Stimulated activated CD8-positive, alpha-beta memory T cell treated with anti-CD3 and anti-CD28 coated beads, Interleukin-15, amount 100 ng/mL, for 48 hours (primary cell): ENCODE results near the gene ANKS1B.
"Not testable (repeated sequence)": the region's sequence is repeated elsewhere in the genome, so short reads cannot be mapped to it uniquely, and the experiment has no call there.

Source experiments
- DNase-seq, 2 donors: peaks; one replicate each; pipeline ENCODE4 v3.0.0-alpha.2; 2020; ENCODE audit warnings: low read depth in 2 of 2

The ANKS1B gene

DNA sequence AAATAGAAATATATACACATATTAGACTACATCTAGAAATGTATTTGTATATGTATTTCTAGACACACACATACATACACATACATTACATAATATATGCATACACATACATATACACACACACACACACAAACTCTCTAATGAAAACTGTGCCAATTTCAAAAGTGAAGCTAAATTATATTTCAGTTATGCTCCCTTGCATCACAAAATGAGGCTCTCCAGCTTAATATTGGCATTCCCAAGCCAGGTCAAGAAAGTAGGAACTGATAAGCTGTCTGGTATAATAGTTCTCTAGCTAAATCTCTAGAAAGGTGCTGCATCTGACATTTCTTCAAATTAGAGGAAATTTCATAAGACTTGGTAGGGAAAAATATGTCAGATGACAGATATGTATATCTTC, 280.3 kb downstream of the ANKS1B start:
- DNase-seq, result no peak

DNA sequence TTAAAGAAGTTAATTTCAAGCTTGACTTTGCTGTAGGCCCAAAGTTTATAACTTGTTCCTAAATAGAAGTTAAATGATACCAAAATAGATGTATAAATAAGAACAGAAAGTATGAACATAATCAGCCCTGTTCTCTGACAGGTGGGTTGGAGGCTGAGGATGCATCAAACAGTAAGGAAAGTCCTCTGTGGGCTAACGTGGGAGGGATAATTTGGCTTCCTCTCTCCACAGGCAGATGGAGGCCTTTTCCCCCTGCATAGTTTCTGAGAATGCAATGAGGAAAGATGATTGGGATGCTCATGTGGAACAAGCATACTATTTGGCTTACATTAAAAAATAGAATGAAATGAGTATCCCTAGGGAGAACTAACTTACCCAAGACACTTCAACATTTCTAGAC, 280.7 kb downstream of the ANKS1B start:
- DNase-seq, result no peak

DNA sequence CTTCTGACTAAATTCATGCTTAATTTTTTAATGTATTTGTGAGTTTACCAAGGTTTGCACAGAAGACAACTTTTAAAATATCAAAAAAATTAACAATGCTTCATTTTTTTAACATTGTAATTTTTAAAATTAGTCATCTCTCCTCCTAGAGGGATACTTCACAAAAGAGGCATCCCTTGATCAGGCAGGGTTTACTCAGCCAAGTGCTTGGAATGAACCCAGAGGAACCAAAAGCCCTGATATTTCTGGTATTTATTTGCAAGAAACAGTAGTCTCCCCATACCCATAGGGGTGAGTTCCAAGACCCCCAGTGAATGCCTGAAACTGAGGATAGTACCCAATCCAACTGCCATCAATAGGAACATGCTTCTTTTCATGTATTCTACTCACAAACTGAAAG, 284.7 kb downstream of the ANKS1B start:
- DNase-seq, result no peak

GRCh38 chr12:99695050-99695449, 289.7 kb downstream of the ANKS1B start:
- DNase-seq, result no peak

DNA sequence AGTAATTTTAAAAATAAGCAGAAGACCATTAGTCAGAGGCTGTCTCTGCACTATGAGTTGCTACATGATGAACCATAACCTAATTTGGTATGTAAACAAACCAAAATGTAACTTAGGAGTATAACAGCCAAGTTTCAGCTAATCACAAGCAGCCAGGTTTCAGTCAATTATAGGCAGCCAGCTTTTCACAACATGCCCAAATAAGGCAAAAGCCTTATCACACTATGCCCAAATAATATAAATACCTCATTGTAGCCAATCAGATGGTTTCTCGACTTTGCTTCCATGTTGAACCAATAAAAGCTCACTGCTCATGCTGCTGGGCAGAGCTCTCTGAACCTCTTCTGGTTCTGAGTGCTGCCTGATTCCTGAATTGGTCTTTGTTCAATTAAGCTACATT, 298.6 kb downstream of the ANKS1B start:
- no peak for DNase-seq

GRCh38 chr12:99680276-99680675, 304.5 kb downstream of the ANKS1B start:
- no peak for DNase-seq

GRCh38 chr12:99670635-99671034, 314.1 kb downstream of the ANKS1B start:
- no peak for DNase-seq

DNA sequence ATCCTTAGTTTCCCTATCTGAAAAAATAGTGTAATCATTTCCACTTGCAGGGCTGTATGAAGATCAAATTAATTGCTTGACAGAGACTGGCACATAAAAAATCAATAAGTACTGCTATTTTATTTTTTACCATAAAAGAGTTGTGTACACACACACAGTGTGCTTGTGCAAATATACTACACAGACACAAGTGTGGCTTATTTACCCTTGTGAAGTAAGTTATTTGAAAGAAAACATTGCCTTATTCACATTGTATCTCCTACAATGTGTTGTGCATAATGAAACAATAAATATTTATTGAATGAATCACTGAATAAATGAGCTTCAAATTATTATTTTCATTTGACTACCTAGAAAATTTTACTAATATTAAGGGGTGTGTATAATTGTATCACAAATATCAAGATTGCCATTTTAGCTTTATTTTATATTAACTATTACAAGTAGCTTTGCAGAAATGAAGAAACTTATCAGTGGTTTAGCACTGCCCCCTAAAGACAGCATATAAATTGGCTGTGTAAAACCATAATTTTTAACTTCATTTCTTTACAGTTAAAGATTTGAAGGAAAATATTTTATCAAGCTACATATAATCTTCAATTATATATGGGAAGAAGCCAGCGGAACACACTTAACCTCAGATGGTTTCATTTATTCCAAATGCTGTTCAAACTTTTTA, 325.9 kb downstream of the ANKS1B start:
- DNase-seq, result no peak

DNA sequence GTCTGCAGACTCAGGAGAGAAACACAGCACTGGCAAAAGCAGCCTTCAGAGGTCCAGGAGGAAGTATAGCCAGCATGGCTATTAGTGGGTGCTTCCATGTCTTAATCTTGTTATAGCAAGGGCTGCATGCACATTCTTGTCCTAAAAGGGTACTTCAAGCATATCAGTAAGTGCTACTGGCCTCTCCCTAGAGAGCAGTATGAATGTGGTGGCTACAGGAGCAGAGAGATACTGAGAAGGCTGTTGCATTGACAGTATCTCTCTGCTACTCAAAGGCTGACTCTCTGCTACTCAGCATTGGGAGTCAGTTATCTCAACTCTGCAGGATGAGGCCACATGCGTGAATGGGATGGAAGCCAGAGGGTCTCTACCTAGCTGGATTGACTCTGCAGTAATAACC, 335.2 kb downstream of the ANKS1B start:
- DNase-seq, result no peak

GRCh38 chr12:99648183-99648582, 336.6 kb downstream of the ANKS1B start:
- DNase-seq, result no peak

DNA sequence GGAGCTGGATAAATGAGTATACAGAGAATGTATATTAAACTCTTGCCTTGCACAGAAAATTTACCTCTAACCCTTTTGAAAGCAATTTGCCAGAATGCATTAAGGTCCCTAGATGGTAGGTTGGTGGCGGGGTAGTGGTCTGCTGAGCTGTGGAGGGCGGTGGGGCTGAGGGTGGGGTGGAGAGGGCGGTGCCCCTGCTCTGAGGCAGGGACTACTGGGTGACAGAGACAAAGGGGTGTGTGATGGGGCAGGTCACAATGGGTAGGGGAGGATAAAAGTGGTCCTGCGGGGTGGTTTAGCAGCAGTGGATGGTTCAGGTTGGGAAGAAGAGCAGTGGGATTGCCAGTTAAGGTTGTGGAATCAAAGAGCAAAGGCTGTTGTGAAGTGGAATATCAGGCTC, 337.3 kb downstream of the ANKS1B start, which contains the start of gene GARIN6:
GARIN6 (plus strand) TSS at position 301 of the 400 bp plus-strand sequence. CDS start 422 bp downstream, outside the sequence.
- DNase-seq, result no peak

DNA sequence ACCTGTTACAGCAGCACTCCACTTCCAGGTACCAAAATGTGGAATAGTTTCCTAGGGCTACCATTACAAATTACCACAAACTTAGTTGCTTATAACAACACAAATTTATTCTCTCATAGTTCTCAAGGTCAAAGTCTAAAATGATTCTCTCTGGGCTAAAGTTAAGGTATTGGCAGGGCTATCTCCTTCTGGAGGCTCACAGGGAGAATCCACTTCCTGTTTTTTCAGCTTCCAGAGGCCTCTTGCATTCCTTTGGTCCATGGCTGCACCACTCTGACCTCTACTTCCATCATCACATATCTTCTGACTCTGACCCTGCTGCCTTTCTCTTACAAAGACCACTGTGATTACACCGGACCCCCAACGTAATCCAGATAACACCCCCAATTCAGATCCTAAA, 340.1 kb downstream of the ANKS1B start:
- DNase-seq, result no peak

DNA sequence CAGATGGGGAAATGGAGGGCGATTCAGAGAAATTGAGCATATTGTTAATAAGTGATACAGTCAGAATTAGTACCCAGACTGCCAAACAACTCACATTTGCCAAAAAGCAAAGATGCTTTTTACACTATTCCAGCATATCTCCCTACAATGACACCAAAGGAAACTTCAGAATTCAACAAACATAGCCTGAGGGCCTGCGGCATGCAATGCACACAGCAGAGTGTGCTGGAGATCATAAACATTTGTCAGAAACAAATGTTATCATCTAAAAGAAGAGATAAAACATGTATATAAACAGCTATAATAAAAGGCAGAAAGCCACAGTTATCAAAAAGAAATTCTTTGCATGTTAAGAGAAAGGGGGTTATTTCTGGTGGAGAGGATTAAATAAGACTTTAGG, 357.3 kb downstream of the ANKS1B start:
- no peak for DNase-seq

DNA sequence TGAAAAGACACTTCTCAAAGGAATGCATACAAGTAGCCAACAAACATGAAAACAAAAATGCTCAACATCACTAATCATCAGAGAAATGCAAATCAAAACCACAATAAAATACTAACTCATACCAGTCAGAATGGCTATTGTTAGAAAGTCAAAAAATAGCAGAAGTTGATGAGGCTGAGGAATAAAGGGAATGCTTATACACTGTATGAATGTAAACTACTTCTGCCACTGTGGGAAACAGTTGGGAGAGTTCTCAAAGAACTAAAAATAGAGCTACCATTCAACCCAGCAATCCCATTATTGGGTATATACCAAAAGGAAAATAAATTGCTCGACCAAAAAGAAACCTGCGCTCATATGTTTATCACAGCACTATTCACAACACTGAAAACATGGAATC, 360.1 kb downstream of the ANKS1B start:
- not testable (repeated sequence) for DNase-seq

DNA sequence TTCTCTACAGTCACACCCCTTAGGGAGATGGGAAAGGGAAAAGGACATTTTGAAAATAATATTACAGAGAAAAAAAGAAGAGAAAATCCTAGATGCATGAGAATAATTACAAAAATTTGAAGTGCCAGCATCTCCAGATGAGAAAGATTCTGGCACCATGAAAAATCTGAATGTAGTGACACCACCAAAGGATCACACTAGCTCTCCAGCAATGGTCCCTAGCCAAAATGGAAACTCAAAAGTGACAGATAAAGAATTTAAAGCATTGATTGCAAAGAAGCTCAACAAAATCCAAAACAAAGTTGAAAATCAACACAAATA, 364.6 kb downstream of the ANKS1B start:
- DNase-seq, result no peak

DNA sequence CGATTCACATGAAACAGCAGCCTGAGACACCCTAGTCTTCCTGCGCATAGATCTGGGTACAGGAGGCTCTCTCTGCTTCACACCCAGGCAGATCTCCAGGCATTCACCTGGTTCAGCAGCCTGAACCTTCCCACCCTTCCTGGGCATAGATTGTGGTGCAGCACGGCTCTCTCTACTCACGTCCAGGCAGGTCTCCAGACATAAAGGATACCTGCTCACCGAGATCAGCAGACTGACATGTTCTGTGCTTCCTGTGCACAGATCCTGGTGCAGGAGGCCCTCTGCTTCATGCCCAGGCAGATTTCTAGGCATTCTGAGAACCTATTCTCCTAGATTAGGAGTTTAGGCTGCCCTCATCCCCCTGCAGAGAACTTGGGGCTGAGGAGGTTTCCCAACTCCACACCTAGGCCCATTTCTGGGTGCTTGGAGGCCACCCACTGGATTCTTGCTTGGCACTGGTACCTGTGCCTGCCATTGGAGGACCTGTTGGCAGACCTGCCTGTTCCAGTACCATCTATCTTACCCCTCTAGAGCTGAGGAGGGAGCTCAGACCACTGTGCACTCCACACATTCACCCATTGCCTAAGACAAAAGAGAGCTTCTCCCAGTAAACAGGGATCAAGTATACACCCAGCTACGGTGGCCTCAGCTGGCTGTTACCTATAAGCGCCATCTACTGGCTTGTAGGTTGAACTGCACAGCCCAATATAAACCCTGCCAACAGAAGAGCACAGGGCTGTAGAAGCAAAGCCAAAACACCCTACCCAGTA, 365.2 kb downstream of the ANKS1B start:
- DNase-seq, result no peak

- no peak for DNase-seq
Measured at GRCh38 chr12:99618657-99619056, 366.1 kb downstream of the ANKS1B start.

DNA sequence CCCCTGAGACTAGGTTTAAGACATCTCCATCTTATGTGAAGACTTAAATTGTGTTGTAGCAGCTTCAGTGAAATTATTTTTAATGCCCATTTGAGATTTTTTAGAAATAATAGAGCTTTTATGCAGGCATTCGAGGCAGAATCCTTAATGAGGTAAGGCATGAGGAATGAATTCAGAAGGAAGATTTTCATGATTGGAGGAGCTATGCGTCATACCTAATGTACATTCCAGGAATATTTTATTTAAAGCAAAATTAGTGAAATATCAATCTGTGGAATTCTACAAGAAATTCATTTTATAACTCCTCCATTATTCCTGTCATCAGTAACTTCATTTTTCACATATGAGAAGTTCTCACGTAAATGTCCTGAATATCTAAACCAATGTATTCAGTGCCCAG, 373.1 kb downstream of the ANKS1B start:
- no peak for DNase-seq

- DNase-seq, result no peak
Measured at GRCh38 chr12:99611117-99611516, 373.6 kb downstream of the ANKS1B start.

GRCh38 chr12:99609455-99610181, 375.1 kb downstream of the ANKS1B start:
- no peak for DNase-seq

- DNase-seq, result no peak
Measured at GRCh38 chr12:99600388-99600787, 384.3 kb downstream of the ANKS1B start.

DNA sequence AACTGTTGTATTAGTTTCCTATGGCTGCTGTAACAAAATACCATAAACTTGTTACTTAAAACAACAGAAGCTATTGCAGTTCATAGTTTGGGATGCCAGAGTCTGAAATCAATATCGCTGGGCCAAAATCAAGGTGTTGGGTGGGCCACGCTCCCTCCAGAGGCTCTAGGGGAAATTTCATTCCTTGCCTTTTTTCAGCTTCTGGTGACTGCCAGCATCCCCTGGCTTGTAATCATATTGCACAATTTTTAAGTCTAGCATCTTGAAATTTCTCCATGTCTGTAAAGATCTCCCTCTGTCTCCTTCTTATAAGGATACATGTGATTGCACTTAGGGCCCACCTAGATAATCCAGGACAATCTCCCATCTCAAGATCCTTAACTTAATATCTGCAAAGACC, 386.0 kb downstream of the ANKS1B start:
- DNase-seq, result no peak

GRCh38 chr12:99596762-99597161, 388.0 kb downstream of the ANKS1B start:
- DNase-seq, result no peak
